HL-60 (cell line): ENCODE results near the gene ZNF563.

ENCODE experiments used
- DNase-seq, 2 experiments: peaks; one replicate each; pipeline ENCODE4 v3.0.0-alpha.2; 2010 to 2020; ENCODE audit warnings: low read depth in 1 of 2, low spot score in 1 of 2
- H3K27ac ChIP-seq: fragments of 250-450 bp; sonication (Bioruptor Pico); replicated peaks from 2 replicates; pipeline ENCODE4 v1.5.1; 2020; ENCODE audit warnings: mild to moderate bottlenecking, moderate library complexity
- H3K27me3 ChIP-seq: fragments of 250-450 bp; sonication (Bioruptor Pico); 2 replicates; pipeline ENCODE4 v1.5.1; 2021; ENCODE audit warnings: mild to moderate bottlenecking, moderate library complexity; ENCODE audit not compliant: insufficient read depth, poor library complexity, severe bottlenecking
- H3K4me3 ChIP-seq: replicated peaks from 2 replicates; pipeline ENCODE4 v1.5.1; 2011; ENCODE audit warnings: mild to moderate bottlenecking, control low read depth, low read length; ENCODE audit not compliant: insufficient read depth
- CTCF ChIP-seq: IDR thresholded peaks from one replicate; pipeline ENCODE4 v1.5.1; 2011; ENCODE audit warnings: low read length, control low read depth, inconsistent platforms; ENCODE audit not compliant: insufficient read depth
- GABPA ChIP-seq: IDR thresholded peaks from 2 replicates; pipeline ENCODE4 v1.6.1; 2012; ENCODE audit warnings: low read depth
- POLR2AphosphoS5 ChIP-seq: IDR thresholded peaks from 2 replicates; pipeline ENCODE4 v1.6.1; 2012; ENCODE audit warnings: low read depth
- REST ChIP-seq: IDR thresholded peaks from 2 replicates; pipeline ENCODE4 v1.6.1; 2012; ENCODE audit warnings: low read depth; ENCODE audit not compliant: insufficient replicate concordance
- SPI1 ChIP-seq: IDR thresholded peaks from 2 replicates; pipeline ENCODE4 v1.6.1; 2012; ENCODE audit warnings: low read depth, mild to moderate bottlenecking, borderline replicate concordance
- long read RNA-seq: library from polyadenylated mRNA; unstranded; transcript quantifications from one replicate; pipeline ENCODE4 v2.0.0, GENCODE V29; 2020

ZNF563 gene
- long read RNA-seq = 0 reads

DNA sequence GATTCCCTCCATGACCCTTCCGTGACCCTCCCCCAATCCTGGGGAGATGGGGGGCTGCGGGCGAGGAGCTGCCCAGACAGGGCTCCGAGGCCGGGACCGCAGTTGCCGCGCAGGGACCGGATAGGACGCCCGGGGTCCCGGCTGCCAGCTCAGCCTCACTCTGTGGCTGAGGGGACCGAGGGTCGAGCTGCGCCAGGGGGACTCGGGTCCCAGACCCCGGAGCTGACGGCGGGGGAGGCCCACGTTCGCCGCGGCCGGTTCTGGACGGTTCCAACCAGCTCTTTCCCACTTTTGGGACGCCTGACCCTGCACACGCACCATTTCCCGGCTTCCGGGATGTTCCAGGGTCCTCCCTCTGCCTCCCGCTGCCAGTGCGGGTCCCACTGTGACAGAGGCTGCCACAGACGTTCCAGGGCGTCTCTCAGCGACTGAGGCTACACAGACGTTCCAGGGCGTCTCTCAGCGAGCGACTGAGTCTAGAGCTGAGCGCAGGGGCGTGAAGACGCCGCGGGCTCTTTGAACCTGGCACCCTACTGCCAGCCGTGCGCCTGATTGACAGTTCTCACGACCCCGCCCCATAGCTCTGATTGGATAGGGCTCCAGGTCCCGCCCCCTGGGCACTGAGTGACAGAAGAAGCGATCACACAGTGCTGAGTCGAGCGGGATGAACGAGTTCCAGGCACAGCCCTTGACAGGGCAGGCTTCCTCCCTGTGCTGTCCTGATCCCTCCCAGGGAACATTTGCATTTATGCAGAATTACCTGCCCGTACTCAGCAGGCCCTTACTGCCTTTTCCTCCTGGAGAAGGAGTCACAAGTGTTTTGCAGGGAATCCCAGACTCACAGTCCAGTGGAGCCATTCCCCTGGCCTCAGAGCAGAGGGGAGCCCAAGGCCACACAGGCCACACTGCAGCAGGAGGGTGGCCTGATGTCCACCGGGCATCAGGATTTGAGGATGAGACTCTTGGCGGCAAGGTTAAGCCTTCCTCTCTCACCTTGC, at the start of gene ZNF563:
TSS of gene ZNF563 (minus strand) at position 472 of the 998 bp plus-strand sequence. CDS start at position 321, 151 bp downstream.
- TF ChIP-seq GABPA (no peak), POLR2AphosphoS5 (no peak), CTCF (no peak), REST (no peak), SPI1 (no peak)
- Histone ChIP-seq H3K4me3 (no peak within 1 kb of the TSS), H3K27ac (0 out of 2 replicates have a peak within 1 kb of the TSS, but pooled peaks have one; percentile 5), H3K27me3 (peaks cover 3% of the 10 kb centered on the region)
- DNase-seq = peak in 1 of 2 experiments; percentile 79

DNA sequence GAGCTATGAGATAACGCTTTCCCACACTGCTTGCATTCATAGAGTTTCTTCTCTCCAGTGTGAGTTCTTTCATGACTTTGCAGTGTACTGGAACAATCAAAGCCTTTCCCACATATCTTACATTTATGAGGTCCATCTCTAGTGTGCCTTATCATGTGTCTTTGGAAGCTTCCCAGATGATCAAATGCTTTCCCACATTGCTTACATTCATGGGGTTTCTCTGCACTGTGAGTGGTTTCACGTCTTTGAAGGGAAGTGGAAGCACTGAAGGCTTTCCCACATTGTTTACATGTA, 47.0 kb upstream of the ZNF563 start:
- TF ChIP-seq SPI1 (no peak), CTCF (no peak), POLR2AphosphoS5 (no peak), GABPA (no peak), REST (no peak)
- DNase-seq = no peak
- Histone ChIP-seq H3K27ac (no peak overlapping the region), H3K4me3 (no peak overlapping the region), H3K27me3 (no peaks in the 10 kb centered on the region)

DNA sequence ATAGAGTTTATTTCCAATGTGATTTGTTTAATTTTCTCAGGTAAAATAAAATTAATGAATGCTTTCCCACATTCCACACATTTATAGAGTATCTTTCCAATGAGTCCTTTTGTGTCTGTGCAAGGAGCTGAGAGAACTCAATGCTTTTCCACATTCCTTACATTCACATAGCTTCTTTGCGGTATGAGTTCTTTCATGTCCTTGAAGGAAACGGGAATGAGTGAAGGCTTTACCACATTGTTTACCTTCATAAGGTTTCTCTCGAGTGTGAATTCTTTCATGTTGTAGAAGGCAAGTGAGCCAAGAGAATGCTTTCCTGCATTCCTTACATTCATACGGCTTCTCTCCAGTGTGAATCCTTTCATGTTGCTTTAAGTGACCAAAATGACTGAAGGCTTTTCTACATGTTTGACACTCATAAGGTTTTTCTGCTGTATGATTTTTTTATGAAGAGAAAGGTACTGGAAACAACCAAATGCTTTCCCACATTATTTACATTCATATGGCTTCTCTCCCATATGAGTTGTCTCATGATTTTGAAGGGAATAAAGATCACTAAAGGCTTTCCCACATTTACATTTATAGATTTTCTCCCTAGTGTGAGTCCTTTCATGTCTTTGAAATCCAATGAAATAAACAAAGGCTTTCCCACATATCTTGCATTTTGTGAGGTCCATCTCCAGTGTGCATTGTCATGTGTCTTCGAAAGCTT, 46.5 kb upstream of the ZNF563 start:
- no peak for DNase-seq
- TF ChIP-seq CTCF (no peak), REST (no peak), POLR2AphosphoS5 (no peak), SPI1 (no peak), GABPA (no peak)

More for the DNA sequence above, 46.5 kb upstream of the ZNF563 start:
- Histone ChIP-seq H3K27ac (no peak overlapping the region), H3K4me3 (no peak overlapping the region), H3K27me3 (no peaks in the 10 kb centered on the region)
